GM19043 (cell line): ENCODE data around the gene SF3B2.
"Not testable (repeated sequence)": the region's sequence is repeated elsewhere in the genome, so short reads cannot be mapped to it uniquely, and the experiment has no call there.

Experiments used
- ATAC-seq: cut with Tn5 transposase; IDR thresholded peaks from one replicate; pipeline ENCODE4 v1.9.1; 2021; ENCODE audit warnings: low read depth; ENCODE audit not compliant: unreplicated experiment

Gene SF3B2

GRCh38 chr11:66072081-66072480 lies 19.9 kb downstream of the SF3B2 start:
- ATAC-seq, result no peak

DNA sequence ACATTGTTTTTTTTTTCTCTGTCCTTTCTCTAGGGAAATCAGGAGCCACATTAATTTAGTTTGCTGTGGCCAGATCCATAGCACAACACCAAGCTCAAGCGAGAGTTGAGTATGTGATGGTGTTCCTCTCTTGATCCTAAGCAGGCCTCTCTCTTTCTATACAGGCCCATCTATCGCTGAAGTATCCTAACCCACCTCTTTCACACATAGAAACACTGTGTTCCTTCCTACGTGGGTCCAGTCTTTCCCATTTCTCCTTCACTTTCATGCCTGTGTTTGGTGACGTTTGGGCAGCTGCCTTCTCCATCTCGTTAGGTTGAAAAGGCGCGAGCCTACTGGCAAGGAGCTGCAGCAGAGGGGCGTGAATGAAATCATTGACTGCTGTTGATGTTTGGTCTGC lies 20.4 kb downstream of the SF3B2 start:
- ATAC-seq, result no peak

- ATAC-seq, result no peak
These were observed 21.5 kb downstream of the SF3B2 start for GRCh38 chr11:66073669-66074068.

- no peak for ATAC-seq
These were observed 23.1 kb downstream of the SF3B2 start for GRCh38 chr11:66075273-66075672.

- no peak for ATAC-seq
These were observed 24.4 kb downstream of the SF3B2 start for GRCh38 chr11:66076561-66076960.

DNA sequence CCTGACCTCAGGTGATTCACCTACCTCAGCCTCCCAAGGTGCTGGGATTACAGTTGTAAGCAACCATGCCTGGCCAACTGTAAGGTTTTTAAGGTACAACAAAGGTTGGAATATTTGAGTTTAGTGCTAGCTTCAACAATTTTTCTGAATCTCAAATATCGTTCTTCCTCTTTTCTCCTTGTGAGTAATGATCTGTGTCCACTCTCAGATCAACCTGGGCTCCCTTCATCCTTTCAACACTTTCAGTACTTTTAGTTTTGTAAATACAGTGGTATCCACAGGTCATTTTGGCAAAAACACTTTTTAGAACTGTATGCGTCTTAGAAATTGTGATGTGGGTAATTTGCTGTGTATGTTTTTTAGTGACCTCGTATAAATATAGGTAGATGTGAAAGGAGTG lies 25.8 kb downstream of the SF3B2 start:
- ATAC-seq, result no peak

GRCh38 chr11:66078949-66079348 lies 26.8 kb downstream of the SF3B2 start:
- ATAC-seq, result not testable (repeated sequence)

GRCh38 chr11:66080055-66080817 lies 28.1 kb downstream of the SF3B2 start:
- no peak for ATAC-seq

DNA sequence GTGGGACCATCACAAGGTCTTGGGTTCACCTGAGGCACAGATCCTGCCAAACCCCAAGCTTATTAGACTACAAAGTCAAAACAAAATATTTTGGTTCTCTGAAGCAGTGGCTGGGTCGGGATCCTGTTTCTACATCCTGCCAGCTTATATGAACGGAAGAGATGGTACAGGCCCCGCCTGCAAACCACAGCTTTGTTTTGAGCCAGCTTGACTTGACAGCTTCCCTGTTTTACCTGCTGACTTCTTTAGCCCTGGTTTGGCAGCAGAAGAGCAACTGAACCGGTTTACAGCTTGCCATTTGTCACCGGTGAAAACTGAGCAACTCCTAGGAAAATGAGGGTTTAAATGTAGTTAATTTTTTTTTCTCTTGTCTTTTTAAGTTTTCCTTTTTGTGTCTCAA lies 29.3 kb downstream of the SF3B2 start:
- ATAC-seq, result no peak

DNA sequence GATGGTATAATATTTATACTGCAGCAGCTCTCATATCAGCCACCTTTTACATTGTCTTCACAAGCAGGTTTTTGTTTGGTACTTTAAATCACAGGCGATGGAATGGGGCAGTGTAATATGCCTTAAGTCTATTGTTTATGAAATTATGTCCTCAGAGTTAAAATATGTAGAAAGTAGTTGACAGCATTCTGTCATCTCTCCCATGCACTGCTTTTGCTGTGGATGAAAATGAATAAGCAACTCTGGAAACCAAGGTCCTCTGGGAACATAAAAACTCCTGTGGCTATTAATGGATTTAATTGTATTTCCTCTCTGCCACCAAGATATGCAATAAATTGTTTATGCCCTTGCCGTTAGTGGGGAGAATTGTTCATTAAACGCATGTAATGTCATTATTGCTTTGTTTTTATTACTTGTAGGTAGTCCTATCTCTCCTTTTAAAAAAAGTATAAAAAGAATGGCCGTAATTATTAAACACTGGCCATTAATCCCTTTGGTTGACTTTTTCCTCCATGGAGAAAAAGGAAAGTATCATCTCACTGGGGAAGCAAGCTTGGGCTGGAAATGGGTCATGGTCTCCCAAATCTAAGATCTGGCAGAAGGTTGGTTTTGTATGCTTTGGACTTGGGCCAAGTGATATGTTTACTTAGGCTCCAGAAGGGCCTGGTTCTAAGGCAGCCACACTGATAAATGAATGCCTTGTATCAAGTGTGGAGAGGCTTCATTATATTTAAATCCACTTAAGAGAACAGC lies 31.0 kb downstream of the SF3B2 start:
- ATAC-seq, result no peak

GRCh38 chr11:66083767-66084166 lies 31.6 kb downstream of the SF3B2 start:
- ATAC-seq, result no peak

GRCh38 chr11:66084821-66085475 lies 32.8 kb downstream of the SF3B2 start:
- ATAC-seq, result no peak

GRCh38 chr11:66087148-66087908 lies 35.2 kb downstream of the SF3B2 start:
- ATAC-seq, result no peak

DNA sequence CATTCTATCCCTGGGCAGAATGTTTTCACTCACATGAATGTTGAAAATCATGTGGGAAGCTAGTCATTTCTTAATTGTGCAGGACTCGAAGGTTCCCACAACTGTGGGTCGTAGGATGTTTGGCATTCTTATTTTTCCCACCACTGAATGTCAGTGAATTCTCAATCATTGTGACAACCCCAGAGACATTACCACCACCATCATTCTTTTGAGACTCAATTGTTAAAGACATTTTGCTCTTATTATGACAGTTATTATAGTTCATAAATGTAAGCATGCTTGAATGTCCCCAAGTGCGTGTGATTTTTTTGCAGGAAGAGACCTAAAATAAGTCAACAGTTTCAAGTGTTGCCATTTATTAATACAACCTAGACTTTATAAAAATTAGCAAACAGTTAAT lies 36.9 kb downstream of the SF3B2 start:
- no peak for ATAC-seq

DNA sequence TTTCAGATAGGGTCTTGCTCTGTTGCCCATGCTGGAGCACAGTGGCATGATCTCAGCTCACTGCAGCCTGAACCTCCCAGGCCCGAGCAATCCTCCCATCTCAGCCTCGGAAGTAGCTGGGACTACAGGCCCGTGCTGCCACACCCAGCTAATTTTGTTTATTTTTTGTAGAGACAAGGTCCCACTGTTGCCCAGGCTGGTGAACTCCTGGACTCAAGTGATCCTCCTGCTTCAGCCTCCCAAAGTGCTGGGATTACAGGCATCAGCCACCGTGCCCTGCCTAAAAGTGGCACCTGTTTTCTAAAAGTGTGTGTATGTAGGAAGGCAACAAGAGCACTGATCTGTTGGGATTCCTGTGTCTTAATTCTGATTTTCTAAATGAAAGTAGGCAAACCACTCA lies 38.1 kb downstream of the SF3B2 start:
- ATAC-seq, result no peak

- ATAC-seq, result not testable (repeated sequence)
These were observed 40.0 kb downstream of the SF3B2 start for GRCh38 chr11:66092125-66092524.

DNA sequence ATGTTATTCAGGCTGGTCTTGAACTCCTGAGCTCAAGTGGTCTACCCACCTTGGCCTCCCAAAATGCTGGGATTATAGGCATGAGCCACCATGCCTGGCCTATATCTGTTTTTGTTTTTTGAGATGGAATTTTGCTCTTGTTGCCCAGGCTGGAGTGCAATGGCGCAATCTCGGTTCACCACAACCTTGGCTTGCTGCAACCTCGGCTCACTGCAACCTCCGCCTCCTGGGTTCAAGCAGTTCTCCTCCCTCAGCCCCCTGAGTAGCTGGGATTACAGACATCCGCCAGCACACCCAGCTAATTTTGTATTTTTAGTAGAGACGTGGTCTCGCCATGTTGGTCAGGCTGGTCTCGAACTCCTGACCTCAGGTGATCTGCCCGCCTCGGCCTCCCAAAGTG lies 47.6 kb downstream of the SF3B2 start:
- not testable (repeated sequence) for ATAC-seq

DNA sequence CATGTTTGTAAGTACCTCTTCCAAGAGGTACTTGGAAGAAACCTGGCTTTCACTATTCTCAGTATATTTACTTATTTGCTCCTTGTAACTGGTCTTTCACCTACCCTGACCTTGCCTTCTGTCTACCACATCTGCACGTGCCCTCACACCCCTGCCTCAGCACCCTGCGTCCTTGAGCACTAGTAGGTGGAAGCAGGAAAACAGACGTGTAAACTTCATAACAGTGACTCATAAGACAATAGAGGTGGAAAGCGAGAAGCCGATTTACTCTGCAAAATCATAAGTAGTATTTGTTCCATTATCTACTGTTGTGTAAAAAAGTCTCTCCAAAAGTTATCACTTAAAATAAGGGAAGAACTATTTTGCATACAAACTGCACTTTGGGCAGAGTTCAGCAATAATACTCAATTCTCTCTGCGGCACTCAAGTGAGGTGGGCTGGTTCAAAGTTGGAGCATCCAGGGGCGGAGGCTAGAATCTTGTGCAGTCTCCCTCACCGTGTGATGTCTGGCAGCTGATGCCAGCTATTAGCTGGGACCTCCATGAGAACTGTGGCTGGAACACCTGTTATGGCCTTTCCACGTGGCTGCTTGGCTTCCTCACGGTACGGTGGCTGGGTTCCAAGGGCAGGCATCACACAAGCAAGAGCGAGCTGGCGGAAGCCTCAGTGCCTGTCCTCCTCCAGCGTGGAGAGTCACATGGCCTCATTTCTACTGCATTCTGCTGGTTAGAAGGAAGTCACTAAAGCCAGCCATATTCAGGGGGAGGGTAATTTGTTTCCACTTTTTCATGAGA lies 48.3 kb downstream of the SF3B2 start:
- ATAC-seq, result no peak

DNA sequence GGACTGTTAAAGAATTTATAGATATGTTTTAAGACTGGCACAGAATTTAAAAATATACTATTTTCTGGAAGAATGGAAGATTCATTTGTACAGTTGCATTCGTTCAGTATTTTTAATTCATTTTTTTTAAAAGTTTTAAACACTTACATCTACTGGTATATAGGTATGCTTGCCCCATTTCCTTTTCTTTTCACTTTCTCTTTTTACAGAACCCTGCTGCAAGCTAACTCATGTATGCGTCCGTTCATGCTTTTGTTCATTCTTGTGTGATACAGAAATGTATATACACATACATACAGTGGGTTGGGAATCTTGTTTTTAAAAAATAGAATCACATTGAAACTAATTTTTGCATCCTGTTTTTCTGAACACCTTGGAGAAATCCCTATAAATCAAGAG lies 48.9 kb downstream of the SF3B2 start:
- ATAC-seq, result no peak

DNA sequence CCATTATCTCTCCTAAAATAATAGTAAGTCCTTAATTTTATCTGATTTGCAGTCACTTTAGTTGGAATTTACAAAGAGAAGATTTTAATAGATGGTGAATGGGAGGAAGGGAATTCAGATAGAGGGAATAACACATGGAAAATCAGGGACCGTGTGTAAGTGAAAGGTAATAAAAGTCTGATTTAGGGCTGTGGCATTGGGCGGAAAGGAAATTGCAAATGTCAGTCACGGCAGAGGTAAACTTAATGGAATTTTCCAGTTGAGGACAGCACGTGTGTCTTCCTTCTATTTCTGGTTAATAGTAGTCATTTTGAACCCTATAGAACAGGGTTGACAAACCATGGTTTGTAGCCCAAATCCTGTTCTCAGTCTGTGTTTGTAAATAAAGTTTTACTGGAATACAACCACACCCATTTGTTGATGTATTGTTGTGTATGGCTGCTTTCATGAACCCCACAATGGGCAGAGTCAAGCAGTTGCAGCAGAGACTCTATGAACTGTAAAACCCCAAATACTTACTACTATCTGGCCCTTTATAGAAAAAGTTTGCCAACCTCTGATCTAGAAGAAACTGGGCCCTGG lies 52.0 kb downstream of the SF3B2 start:
- ATAC-seq, result no peak
